Muscle of back (tissue), 13 donors: ENCODE measurements around the gene MEGF8. TPM values are rescaled to one million over a fixed set of nuclear protein-coding genes. Genes with fewer than 3 reads are reported as not detected.

Experiments
- DNase-seq, 3 donors: peaks; one replicate each; pipeline versions ENCODE4 v3.0.0 to v3.0.0-alpha.2; 2013
- long read RNA-seq, 9 donors: transcript quantifications; one replicate each; lab custom pipeline, GENCODE V29; 2026
- polyA plus RNA-seq, 10 donors: library from polyadenylated mRNA; unstranded; fragments of 120-200 nt; gene quantifications; one replicate each; pipeline ENCODE4 v1.2.1, GENCODE V29; 2013; ENCODE audit not compliant: insufficient read length in 10 of 10

Gene MEGF8, protein sequence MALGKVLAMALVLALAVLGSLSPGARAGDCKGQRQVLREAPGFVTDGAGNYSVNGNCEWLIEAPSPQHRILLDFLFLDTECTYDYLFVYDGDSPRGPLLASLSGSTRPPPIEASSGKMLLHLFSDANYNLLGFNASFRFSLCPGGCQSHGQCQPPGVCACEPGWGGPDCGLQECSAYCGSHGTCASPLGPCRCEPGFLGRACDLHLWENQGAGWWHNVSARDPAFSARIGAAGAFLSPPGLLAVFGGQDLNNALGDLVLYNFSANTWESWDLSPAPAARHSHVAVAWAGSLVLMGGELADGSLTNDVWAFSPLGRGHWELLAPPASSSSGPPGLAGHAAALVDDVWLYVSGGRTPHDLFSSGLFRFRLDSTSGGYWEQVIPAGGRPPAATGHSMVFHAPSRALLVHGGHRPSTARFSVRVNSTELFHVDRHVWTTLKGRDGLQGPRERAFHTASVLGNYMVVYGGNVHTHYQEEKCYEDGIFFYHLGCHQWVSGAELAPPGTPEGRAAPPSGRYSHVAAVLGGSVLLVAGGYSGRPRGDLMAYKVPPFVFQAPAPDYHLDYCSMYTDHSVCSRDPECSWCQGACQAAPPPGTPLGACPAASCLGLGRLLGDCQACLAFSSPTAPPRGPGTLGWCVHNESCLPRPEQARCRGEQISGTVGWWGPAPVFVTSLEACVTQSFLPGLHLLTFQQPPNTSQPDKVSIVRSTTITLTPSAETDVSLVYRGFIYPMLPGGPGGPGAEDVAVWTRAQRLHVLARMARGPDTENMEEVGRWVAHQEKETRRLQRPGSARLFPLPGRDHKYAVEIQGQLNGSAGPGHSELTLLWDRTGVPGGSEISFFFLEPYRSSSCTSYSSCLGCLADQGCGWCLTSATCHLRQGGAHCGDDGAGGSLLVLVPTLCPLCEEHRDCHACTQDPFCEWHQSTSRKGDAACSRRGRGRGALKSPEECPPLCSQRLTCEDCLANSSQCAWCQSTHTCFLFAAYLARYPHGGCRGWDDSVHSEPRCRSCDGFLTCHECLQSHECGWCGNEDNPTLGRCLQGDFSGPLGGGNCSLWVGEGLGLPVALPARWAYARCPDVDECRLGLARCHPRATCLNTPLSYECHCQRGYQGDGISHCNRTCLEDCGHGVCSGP (N-terminal part only)
- 10 to 100 TPM; 20.6 to 33.2 (median 26.3) TPM for polyA plus RNA-seq
- long read RNA-seq, donor 1 = 0 reads
- long read RNA-seq, donor 2 = 0 reads
- long read RNA-seq, donor 3 = 0 reads
- long read RNA-seq, donor 4 = 0 reads
- long read RNA-seq, donor 5 = 0 reads
- long read RNA-seq, donor 6 = 0 reads
- long read RNA-seq, donor 7 = 0 reads
- long read RNA-seq, donor 8 = 0 reads
- long read RNA-seq, donor 9 = 0 reads

- DNase-seq = peak; percentile 99
These were observed at the start of gene MEGF8 for GRCh38 chr19:42325308-42325895. TSS of gene MEGF8 (plus strand) at chr19:42325635. CDS start at chr19:42326244, 609 bp downstream.

DNA sequence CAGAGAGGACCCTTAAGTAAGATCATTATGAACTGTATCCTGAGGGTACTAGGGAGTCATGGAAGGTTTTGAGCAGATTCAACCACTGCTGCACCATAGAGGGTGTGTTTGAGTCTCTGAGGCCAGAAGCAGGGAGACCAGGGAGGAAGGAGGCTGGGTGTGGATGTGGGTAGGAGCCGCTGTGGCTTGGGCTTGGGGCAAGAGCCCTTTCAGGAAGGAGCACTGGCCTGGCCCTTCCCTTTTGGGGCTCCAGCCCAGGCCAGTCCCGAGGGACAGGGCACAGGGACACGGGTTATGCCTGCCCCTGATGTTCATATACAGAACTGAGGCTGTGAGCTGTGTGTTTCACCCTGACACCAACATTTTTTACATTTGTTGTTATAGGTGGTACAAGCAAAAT, 49.2 kb upstream of the MEGF8 start:
- no peak for DNase-seq

DNA sequence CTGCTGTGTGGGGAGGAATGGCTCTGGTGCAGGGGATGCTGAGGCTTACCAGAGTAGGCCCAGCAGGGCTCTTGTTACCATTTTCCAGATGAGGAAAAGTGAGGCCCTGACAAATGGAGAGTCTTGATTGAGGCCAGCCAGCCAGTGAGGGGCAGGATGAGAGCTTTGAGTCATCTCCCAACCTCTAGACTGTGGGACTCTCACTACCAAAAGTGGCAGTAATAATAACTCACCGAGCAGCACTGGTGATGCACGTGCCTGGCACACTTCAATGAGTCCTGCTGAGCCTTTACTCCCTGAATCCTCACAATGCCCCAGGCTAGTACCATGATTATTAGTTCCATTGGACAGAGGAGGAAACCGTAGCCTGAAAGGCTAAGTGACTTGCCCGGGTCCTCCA, 48.6 kb upstream of the MEGF8 start:
- peak in 1 of 3 donors; percentile 4 for DNase-seq

- DNase-seq = peak; percentile 42 to 80 (median 58)
These were observed 47.5 kb upstream of the MEGF8 start for GRCh38 chr19:42277821-42278451.

DNA sequence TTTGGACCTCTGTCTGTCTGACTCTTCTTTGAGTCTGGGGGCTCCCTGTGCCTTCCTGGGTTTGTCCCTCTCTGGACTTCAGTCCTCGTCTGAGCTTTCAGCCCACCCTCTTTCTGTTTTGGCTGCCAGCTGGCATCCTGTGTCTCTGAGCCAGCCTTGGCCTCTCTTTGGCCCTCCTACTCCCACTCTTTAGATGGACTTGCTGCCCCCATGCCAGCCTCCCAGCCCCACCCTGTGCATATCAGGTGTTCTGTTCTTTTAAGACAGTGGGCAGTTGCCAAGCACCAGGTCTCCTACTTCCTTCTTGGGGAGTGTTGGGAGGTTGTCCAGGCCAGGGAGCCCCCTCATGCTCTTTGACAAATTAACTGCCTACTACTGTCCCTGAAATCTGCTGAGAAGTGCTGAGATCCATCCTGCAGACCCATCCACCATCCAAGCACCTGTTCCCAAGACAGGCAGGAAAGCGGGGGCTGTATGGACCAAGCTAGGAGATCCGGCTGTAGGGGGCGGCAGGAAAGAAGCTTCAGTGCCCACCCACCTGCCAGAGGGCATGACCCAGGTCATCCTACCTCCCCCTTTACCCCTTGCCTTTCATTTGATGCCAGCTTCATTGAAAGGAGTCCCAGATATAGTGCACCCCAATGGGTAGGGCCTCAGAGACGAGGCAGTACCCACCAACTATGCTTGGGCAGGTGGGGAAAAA, 46.8 kb upstream of the MEGF8 start:
- no peak for DNase-seq

DNA sequence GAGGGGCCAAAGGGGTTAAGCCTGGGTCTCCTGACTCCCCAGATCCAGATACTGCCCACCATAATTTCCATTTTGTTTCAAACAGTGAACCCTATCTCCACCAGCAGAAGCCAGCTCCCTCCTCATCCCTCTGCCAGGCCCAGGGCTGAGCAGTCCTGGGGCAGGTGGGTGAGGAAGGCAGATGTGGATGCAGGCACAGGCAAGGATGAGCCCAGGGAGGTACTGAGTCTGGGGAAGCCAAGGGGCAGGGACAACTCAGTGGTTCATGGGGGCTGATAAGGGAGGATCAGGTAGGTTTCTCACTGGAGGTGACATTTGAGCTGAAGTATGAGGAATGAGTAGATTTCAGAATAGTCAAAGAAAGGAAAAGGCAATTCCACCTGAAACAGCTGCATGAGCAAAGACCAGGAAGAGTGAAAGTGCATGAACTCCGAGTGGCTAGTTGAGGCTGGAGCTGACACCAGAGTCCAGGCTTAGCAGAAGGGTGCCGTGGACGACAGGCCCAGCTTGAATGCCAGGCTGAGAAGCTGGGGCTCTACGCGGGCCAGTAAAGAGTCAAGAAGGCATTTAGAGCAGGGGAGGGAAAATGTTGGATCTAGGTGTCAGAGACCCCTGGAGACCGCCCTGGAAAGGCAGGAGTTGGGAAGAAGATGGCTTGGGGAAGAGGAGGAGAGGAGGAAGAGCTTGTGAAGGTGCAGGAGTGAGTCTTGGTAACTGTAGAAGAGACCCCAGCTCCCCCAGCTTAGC, 46.1 kb upstream of the MEGF8 start:
- DNase-seq = no peak

DNA sequence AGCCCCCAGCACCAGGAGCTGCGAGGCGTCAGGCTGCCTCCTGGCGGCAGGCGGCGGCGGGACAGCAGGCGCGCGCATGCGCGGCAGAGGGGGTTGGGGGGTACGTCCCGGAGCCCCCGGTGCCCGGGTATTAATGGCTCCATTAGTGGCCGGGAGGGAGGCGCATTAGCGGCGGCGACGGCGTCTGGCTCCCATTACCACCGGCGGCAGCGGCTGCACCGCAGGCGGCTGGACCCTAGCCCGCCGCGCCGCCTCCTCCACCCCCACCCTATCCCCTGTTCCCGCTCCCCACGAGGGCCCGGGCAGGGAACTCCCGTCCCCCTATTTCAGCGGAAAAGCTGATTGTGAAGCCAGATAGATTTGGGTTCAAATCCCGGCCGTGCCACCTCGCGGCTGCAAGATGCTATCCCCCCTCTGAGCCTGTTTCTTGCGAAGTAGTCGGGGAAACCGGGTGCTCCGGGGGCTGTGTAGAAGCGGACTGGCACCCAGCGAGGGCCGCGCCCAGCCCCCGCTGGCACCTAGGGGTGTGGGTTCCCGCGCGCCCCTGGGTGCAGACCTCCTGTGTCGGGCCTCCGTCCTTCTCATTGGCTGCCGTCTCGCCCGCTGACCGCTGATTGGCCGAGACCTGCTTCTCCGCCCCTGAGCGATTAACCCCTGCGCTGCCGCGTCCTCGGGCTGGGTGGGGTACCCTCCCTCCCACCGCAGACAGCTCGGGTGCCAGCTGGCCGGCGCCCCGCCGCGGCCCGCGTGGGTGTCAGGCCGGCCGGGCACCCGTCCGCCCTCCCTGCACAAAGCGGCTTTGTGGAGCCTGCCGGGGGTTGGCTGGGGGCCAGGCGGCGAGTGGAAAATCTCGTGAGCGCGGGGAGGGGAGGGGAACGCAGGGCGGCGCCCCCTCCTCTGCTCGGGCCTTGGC, 45.3 kb upstream of the MEGF8 start:
- peak; percentile 94 to 98 (median 94) for DNase-seq

DNA sequence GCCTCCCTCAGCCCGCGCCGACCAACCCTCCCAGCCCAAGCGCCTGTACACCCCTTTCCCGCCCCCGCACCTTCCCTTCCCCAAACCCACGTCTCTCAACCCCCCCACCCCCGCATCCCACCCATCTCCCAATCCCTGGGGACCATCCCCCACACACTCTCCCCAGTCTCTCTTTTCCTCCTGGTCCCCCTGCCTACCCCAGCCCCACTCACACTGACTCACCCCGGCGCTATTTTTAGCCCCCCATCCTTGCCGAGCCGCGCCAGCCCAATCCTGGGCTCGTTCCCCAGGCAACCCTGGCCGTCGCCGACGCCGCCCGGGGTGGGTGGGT, 44.7 kb upstream of the MEGF8 start:
- no peak for DNase-seq

DNA sequence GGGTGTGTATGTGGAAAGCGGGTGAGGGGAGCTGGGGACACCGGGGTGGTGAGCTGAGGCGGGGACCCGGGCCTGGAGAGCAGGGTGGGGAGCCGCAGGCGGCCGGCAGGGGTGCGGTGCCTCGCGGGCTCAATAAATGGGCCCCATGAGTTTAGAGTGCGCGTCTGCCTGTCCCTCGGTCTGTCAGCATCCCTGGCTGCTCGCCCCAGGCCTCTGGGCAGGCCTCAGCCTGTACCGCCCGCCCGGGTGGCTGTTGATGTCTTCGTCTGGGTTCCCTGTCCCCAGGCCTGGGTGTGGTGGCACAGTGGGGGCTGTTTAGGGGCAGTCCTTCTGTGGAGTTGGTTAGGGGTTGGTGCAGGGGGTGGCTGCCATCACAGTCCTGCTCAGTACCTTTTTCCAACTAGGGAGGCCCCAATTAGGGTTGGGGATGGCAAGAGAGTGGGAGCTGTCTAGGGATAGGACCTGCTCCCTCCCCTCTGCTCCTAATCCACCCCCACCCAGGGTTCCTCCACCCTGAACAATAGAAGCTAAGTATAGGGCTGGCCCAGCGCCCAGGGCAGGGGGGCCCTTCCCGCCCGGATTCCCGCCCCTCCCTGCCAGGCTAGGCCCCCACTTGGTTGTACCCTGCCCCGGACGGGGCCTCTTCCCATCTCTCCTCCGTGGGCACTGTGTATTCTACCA, 44.1 kb upstream of the MEGF8 start:
- DNase-seq = peak in 1 of 3 donors; percentile 75

DNA sequence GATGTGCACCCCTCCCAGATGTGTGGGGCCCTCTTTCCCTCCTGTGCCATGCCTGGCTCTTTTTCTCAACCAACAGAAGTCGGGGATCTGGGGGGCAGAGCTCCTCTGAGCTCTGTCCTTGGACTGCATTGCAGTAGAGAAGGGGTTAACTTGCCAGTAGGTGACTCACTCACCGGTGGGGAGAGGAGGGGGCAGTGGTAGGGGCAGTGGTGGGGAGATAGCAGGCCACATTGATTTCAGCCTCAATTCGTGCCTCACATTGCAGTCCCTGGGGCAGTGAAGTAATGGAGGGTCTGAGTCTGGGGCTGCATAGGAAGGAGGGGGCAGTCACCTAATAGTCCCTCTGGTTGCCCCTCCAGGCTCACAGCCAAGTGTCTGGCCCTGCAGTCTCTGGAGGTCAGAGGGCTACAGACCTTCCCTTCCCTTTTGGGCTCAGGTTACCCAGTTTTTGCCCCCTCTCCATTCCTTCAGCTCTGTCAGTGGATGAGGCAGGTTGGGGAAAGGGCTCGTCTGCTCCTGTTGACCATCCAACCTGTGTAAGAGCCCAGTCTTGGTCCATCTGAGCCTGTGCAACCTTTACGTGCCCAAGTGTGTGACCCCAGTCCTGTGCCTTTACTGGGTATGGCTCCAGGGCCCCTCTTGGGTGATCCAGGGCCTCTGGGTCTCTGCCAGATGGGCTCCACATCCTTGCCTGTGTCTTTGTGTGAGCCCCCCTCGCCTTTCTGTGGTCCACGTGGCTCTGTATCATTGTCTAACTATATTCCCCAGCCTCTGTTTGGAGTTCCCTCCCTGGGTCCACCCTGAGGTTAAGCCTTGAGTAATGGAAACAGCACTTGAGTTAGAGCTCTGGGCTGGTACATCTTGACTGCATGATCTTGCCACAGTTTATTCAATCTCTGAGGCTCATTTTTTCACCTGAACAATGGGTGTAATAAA, 43.3 kb upstream of the MEGF8 start:
- peak in 2 of 3 donors; percentile 41 to 68 for DNase-seq

- no peak for DNase-seq
These were observed 42.6 kb upstream of the MEGF8 start for GRCh38 chr19:42282819-42283187.

DNA sequence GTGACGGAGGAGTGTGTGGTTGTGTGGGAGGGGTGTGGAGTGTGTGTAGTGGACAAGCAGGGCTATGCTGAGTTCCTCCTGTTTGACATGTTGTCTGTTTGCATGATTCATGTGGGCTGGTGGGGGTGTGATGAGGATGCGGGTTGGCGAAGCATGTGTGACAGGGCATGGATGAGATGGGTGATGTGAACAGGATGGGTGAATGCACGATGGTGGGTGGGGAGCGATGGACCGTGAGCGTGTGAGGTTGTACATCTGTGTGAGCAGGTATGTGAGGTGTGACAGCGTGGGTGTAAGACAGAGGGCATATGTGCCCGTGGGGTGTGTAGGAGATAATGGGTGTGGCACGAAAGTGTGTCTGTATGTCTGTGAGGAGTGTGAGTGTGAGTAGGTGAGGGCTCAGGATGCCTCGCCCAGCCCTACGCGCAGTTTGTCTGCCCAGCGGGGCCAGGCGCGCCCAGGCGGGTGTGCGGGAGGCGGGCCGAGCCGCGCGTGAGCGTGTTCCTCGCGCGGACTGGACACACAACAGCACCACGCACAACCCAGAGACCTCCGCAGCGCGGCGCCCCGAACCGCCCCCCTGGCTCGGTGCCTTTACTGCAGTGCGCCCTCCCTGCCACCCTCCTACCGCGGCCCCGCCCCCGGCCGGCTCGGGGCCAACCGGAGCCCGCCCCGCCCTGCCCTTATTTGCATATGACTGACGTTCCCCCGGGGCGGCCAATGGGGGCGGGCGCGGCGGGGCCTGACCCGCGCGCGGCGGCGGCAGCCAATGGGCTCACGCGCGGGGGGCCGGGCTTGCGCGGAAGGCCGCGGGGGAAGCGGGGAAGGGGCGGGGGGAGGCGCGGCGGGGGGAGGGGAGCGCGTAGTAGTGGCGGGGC, 42.0 kb upstream of the MEGF8 start:
- DNase-seq = peak; percentile 96 to 98 (median 97)

GRCh38 chr19:42284066-42284501, 41.4 kb upstream of the MEGF8 start:
- peak; percentile 81 to 85 (median 85) for DNase-seq

DNA sequence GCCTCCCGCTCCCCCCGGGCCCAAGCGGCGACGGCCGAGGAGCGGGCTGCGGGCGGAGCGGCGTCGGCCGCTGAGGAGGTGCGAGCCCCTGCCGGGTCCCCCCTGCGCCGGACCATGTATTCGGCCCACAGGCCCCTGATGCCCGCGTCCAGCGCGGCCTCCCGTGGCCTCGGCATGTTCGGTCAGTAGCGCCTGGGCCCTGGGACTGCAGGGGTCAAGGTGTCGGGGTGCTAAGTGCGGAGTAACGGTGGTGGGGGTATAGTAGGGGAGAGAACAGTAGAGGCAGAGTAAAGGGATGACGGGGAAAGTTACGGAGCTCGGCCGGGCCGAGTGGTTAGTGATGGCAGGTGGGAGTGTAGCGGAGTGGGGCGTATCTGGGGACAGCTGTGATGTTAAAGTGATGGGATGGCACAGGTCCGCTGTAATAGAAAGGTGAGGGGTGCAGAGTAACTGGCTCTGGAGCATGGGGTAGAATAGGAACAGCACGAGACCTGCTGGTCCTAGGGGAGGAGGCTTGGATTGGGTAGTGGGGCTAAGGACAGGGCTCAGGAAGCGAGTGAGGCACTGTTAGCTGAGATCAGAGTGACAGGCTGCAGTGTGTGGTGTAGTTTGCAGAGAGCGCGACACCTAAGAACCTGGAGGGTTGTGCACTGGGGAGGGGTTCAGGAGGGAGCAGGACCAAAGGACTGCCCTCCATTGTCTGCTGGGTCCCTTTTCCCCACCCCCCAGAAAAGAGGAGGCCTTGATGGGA, 40.7 kb upstream of the MEGF8 start:
- peak in 1 of 3 donors; percentile 67 for DNase-seq

DNA sequence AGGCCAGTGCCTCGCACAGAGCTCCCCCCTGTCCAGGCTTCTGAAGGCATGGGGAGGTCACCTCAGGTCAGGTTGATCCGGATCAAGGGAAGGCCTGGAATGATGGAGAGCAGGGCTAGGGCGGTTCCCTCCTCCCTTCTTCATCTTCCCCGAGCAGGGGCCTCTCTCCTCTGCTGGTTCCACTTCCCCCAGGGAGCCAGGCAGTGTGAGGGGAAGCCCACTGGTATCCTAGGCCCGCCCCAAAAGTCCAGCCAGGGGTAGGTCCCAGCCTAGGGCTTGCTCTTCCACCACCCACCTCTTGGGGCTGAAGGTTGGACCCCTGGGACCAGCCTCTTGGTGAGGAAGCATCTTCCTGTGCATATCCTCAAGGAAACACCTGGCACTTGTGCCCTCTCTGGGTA, 39.9 kb upstream of the MEGF8 start:
- peak in 1 of 3 donors; percentile 56 for DNase-seq
